Left ventricle myocardium superior (tissue), 1 donor: ENCODE results near the gene C1QB. TPM values are rescaled to one million over a fixed set of nuclear protein-coding genes. Genes with fewer than 3 reads are reported as not detected.
A peak's percentile ranks its signal among the peaks of the same experiment; 100 is the strongest.
"Not testable (repeated sequence)": the region's sequence is repeated elsewhere in the genome, so short reads cannot be mapped to it uniquely, and the experiment has no call there.

Experiments used
- ATAC-seq: fragments of 200-7000 bp; cut with Tn5 transposase; one replicate; pipeline ENCODE4 v1.9.1; 2020; ENCODE audit warnings: mild to moderate bottlenecking, moderate library complexity
- DNase-seq: peaks from one replicate; pipeline ENCODE4 v3.0.0-alpha.2; 2020
- intact Hi-C: fragments of 100-400 bp; cut with micrococcal nuclease; formaldehyde crosslinking; loops from one replicate; pipeline ENCODE4 v1.11.0; 2022
- total RNA-seq: library from RNA; stranded (reverse); fragmentation: NEBNext Ultra II Directional; extraction: Animal tissue kit (Norgen Biotek cat#: 25700); gene quantifications from one replicate; pipeline ENCODE4 v1.2.1, GENCODE V29; 2021
- donor health status: DM: no; HTN: yes; CAD: no; lungs with severe emphysema.

C1QB gene
- total RNA-seq, 1 donor from 2014 or later, result 102 TPM

GRCh38 chr1:22681556-22682276 is 28.7 kb downstream of the C1QB start:
- no peak for ATAC-seq
- no peak for DNase-seq
- intact Hi-C loops, result no loop called here

- intact Hi-C loops, result no loop called here
These were observed 30.5 kb downstream of the C1QB start for GRCh38 chr1:22683547-22683946.

GRCh38 chr1:22685591-22686059 is 32.6 kb downstream of the C1QB start:
- no peak for DNase-seq
- intact Hi-C loops, result no loop called here
- ATAC-seq, result no peak

More at GRCh38 chr1:22683547-22683946, 30.5 kb downstream of the C1QB start:
- ATAC-seq (no peak), DNase-seq (no peak)

GRCh38 chr1:22687191-22687590 is 34.2 kb downstream of the C1QB start:
- DNase-seq, result no peak
- no peak for ATAC-seq
- intact Hi-C loops, result no loop called here

- DNase-seq, result no peak
- ATAC-seq, result no peak
- intact Hi-C loops, result no loop called here
These were observed 35.4 kb downstream of the C1QB start for GRCh38 chr1:22688466-22688865.

- intact Hi-C loops, result no loop called here
- DNase-seq, result no peak
- no peak for ATAC-seq
These were observed 36.5 kb downstream of the C1QB start for GRCh38 chr1:22689505-22689904.

- no peak for DNase-seq
- ATAC-seq, result no peak
- intact Hi-C loops, result no loop called here
These were observed 38.2 kb downstream of the C1QB start for GRCh38 chr1:22691031-22691753.

- ATAC-seq, result no peak
- DNase-seq, result no peak
- intact Hi-C loops, result no loop called here
These were observed 41.1 kb downstream of the C1QB start for GRCh38 chr1:22694172-22694571.

GRCh38 chr1:22696610-22697009 is 43.6 kb downstream of the C1QB start:
- intact Hi-C loops, result no loop called here

GRCh38 chr1:22697980-22698379 is 44.9 kb downstream of the C1QB start:
- intact Hi-C loops, result no loop called here
- no peak for ATAC-seq
- DNase-seq, result no peak

More at GRCh38 chr1:22696610-22697009, 43.6 kb downstream of the C1QB start:
- no peak for DNase-seq
- ATAC-seq, result no peak

- intact Hi-C loops, result no loop called here
- ATAC-seq (no peak), DNase-seq (no peak)
These were observed 46.9 kb downstream of the C1QB start for GRCh38 chr1:22699681-22700520.

- ATAC-seq, result no peak
- intact Hi-C loops, result no loop called here
- no peak for DNase-seq
These were observed 49.5 kb downstream of the C1QB start for GRCh38 chr1:22702296-22703085.

GRCh38 chr1:22704440-22705067 is 51.5 kb downstream of the C1QB start:
- intact Hi-C loops, result no loop called here
- ATAC-seq, result peak; percentile 96
- DNase-seq, result peak; percentile 79

- intact Hi-C loops, result no loop called here
- ATAC-seq (no peak), DNase-seq (no peak)
These were observed 52.5 kb downstream of the C1QB start for GRCh38 chr1:22705586-22705985.

GRCh38 chr1:22706100-22706499 is 53.1 kb downstream of the C1QB start:
- DNase-seq, ATAC-seq, intact Hi-C loops: not testable (repeated sequence)

- no peak for ATAC-seq
- intact Hi-C loops, result no loop called here
- no peak for DNase-seq
These were observed 55.7 kb downstream of the C1QB start for GRCh38 chr1:22708777-22709176.

GRCh38 chr1:22709227-22709626 is 56.2 kb downstream of the C1QB start:
- ATAC-seq, result no peak
- DNase-seq, result no peak
- intact Hi-C loops, result no loop called here

- ATAC-seq (peak; percentile 64), DNase-seq (peak; percentile 82)
- intact Hi-C loops, result no loop called here
These were observed 57.1 kb downstream of the C1QB start for GRCh38 chr1:22709891-22710700.
